ENCODE data around the gene TICRR.
"Not testable (repeated sequence)": the region's sequence is repeated elsewhere in the genome, so short reads cannot be mapped to it uniquely, and the experiment has no call there.

The TICRR gene

GRCh38 chr15:89575146-89575655 lies at the start of gene TICRR:
Gene TICRR (plus strand): TSS chr15:89575469. CDS start chr15:89575587, 118 bp downstream.
- peak; percentile 98 for DNase-seq

GRCh38 chr15:89526181-89526580 lies 49.1 kb upstream of the TICRR start:
- no peak for DNase-seq

DNA sequence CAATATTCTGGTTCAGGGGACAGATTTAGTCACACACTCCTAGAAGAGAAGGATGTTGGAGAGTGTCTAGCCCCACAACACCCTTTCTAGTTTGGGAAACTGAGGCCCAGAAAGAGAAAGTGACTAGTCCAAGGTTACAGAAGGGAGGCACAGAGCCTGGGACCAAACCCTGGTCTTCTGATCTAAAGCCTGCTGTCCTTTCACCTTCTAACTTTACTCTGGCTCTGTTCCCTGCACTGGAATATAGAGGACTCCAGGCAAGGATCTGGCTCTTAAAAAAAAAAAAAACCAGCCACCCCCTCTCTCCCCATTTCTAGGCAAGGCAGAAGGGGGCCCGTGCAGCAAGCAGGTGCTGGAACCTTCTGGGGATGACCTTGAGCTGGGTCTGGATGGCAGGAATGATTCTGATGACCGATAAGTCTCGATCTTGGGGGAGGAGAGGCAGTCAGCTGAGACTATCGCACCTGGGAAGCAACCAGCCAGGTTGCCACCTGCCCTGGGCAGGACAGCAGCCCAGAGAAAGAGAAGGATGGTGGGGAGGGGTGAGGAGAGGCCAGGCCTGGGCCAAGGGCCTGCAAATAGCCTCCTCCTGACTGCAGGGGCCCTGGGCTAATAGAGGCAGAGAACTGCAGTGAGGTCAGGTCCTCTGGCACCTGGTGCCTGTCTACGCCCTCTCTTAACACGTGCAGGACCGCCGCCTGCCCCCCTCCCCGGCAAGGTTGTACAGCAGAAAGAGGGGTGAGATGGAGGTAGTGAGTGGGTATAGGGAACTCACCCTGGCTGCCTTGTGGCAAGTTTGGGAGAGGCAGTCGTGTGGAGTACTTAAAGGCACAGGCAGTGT lies 48.4 kb upstream of the TICRR start:
- no peak for DNase-seq

- DNase-seq = no peak
Measured at GRCh38 chr15:89528757-89529352, 46.4 kb upstream of the TICRR start.

DNA sequence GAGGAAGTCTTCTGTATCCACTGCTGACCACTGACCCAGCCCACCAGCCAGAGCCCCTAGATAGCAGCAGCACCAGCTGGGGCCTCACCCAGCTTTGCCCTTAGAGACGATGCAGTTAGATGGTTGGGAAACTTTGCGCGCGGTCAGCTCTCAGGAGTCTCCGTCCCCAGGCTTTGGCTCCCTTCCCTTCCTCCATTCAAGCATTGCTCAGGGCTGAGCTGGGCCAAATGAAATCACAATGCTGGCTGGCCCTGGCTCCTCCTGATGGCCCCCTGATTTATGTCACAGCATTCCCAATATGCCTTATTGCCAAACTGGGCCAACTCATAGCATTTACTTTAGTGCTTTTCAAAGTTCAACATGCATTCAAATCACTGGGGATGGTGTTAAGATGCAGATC lies 44.3 kb upstream of the TICRR start:
- DNase-seq = no peak

- DNase-seq = no peak
Measured at GRCh38 chr15:89531796-89532537, 43.3 kb upstream of the TICRR start.

GRCh38 chr15:89533861-89534544 lies 41.3 kb upstream of the TICRR start:
- no peak for DNase-seq

- DNase-seq = no peak
Measured at GRCh38 chr15:89539027-89539426, 36.2 kb upstream of the TICRR start.

- no peak for DNase-seq
Measured at GRCh38 chr15:89542369-89542768, 32.9 kb upstream of the TICRR start.

- no peak for DNase-seq
Measured at GRCh38 chr15:89543389-89543788, 31.9 kb upstream of the TICRR start.

- not testable (repeated sequence) for DNase-seq
Measured at GRCh38 chr15:89549138-89549537, 26.1 kb upstream of the TICRR start.

GRCh38 chr15:89550427-89550826 lies 24.8 kb upstream of the TICRR start:
- DNase-seq = no peak

DNA sequence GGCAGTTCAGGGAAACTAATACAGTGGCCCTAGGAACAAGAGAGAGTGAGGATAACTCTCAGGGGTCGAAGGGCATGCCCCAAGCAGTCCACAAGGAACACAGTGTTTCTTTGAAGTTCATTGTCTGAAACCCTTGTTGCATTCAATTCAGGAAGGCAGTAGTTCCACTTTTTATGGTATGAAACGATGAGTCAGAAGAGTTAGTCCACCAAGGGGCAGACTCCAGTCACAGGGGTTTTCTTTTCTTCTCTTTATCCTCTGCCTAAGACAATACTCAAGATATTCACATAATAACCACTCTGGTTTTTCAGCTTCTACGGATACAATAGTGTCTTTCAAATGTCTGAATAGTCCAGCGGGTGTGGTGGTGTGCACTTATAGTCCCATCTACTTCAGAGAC lies 23.7 kb upstream of the TICRR start:
- peak; percentile 24 for DNase-seq

GRCh38 chr15:89553632-89554031 lies 21.6 kb upstream of the TICRR start:
- no peak for DNase-seq

GRCh38 chr15:89554247-89554646 lies 21.0 kb upstream of the TICRR start:
- DNase-seq = no peak

DNA sequence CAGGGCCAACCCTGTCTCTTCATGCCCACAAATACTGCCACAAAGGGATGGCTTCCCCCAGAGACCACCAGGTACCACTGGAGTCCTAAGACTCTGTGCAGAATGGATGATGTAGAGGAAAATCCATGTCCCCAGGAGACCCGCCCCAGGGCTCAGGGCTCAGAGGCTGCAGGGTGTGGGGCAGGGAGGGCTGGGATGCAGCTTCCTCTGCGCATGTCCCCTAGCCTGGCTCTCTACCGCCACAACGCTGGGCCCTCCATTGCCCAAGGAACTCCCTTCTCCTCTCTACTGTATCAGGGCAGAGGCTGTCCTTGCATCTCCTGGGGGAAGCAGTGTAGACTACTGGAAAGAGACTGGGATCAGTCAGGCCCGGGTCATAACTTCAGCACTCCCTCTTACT lies 19.5 kb upstream of the TICRR start:
- no peak for DNase-seq

DNA sequence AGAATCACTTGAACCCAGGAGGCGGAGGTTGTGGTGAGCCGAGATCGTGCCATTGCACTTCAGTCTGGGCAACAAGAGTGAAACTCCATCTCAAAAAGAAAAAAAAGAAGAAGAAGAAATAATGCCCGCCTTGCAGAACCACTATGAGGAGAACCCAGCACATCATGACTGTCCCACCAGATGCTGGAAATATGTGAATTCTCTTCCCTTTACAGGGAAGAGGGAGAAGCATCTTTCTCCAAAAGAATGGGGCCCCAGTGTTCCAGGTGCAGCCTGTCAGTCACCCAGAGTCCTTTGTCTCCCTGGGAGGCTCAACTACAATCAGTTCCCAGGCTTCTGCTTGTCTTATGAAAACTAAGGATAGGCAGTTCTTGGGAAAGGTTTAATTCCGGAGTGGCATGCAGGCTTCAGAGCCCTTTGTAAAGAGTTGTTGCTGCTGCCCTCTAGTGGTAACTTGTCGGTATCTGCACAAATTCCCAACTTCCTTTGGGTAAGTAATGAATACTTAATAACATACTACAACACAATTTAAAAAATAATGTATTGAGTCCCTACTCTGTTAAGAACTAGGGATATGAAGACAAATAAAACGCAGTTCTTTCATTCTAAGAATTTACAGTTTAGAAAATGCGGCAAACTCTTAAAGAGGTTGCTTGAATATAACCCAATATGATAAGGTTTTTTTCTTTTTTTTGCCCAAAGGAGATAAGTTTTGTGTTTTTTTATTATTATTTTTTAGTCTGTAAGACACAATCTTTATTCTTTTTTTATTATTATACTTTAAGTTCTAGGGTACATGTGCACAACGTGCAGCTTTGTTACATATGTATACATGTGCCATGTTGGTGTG lies 18.6 kb upstream of the TICRR start:
- DNase-seq = no peak

DNA sequence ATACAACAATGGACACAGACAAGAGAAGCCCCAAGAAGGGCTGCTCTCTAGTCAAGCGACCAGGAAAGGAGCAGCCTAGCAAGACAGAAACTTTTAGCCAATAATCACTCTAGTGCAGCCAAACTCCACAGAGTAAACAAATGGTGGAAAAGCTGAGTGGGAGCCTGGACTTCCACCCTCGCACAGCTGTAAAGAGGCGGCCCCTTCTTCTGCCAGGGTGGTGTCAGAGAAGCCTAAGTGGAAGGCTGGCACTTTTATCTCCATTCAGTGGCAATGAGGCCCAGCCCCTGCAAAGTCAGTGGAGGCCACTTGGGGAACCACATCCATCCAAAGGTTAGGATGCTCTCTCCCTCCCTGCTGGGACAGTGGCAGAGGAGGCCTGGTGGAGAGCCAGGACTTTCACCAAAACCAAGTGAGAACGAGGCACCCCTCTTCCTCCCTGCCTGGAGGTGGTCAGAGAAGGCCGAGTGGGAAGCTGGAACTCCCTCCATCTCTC lies 15.5 kb upstream of the TICRR start:
- DNase-seq = no peak

- no peak for DNase-seq
Measured at GRCh38 chr15:89566181-89566580, 9.1 kb upstream of the TICRR start.

DNA sequence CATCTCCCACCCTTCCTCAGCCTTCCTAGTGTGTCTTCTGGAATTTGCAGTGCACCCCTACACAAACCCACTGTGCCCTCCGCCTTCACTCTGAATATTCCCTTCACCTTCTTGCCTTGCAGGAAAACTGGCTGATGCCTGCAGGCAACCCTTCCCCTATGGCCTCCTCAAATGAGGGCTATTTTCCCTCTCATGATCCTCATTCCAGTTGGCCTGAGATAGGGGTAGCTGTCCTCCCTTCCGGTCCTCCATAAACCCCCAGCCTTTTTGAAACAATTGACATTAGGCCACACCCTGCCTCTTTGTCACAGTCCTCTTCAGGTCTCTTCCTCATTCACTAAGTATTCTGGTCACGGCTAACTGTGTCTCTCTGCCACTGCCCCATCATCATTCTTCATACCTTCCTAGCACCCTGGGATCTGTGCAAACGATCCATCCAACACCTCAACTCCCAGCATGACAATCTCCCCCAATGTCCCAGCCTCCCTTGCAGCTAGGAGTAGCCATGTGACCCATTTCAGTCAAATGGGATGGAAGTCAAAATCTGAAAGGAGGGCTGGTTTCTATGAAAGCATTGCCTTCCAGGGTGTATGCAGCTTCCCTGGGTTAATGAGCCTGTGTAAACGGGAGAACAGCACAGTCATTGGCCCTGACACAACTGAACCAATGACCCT lies 8.5 kb upstream of the TICRR start:
- DNase-seq = no peak

DNA sequence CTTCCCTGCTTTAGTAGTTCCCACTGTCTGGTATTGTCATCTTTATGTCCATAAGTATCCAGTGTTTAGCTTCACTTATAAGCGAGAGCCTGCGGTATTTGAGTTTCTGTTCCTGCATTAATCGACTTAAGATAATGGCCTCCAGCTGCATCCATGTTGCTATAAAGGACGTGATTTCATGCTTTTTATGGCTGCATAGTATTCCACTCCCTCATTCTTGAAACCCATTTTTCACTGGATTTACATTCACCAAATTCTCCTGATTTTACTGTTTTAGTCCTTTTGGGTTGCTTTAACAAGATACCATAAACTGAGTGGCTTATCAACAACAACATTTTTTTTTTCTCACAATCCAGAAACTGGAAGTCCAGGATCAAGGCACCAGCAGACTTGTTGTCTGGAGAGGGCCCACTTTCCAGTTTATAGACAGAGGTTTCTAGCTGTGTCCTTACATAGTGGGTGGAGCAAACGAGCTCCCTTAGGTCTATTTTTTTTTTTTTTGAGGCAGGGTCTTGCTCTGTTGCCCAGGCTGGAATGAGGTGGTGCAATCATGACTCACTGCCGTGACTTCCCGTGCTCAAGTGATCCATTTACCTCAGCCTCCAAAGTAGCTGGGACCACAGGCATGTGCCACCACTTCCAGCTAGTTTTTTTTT lies 6.1 kb upstream of the TICRR start:
- DNase-seq = no peak

Data from SIG-M5 (cell line).